A549 (cell line): ENCODE results near the gene ZNF618. TPM values are rescaled to one million over a fixed set of nuclear protein-coding genes. Genes with fewer than 3 reads are reported as not detected.

Experiments used
- ATAC-seq, 2 experiments: fragments of 200-7000 bp in 1 of 2; fragments of >200 bp in 1 of 2; cut with Nextera tagmentation in 1 of 2; cut with Tn5 transposase in 1 of 2; 3 replicates each; pipeline versions ENCODE4 v1.8.0 to v1.9.1; 2018 to 2020; ENCODE audit warnings: mild to moderate bottlenecking in 1 of 2, moderate library complexity in 1 of 2
- CTCF ChIA-PET: fragments of 300-600 bp; sonication (Branson Sonifier 250); formaldehyde crosslinking; extraction: SDS; loops from one replicate; lab custom pipeline; 2021; ENCODE audit warnings: antibody characterized with exemption, inconsistent platforms; lab: Yijun Ruan, JAX
- POLR2A ChIA-PET: fragments of 350-600 bp; formaldehyde crosslinking; extraction: SDS; loops from one replicate; lab custom pipeline; 2021; ENCODE audit warnings: antibody characterized with exemption, inconsistent platforms; lab: Yijun Ruan, JAX
- DNase-seq, 2 experiments: peaks; one replicate each; pipeline versions ENCODE4 v3.0.0 to v3.0.0-alpha.2; 2011 to 2016; ENCODE audit warnings: low read depth in 1 of 2, low spot score in 1 of 2
- FAIRE-seq: peaks from 2 replicates; lab custom pipeline; 2011; peaks lifted over from hg19 to GRCh38; lab: Jason Lieb, UNC
- H3K27ac ChIP-seq, 2 experiments: fragments of >200 bp; sonication (Bioruptor Twin); formaldehyde crosslinking; 3 replicates each; pipeline ENCODE4 v1.5.1; 2016 to 2017
- H3K4me1 ChIP-seq: fragments of >200 bp; sonication (Bioruptor Twin); formaldehyde crosslinking; 3 replicates; pipeline ENCODE4 v1.6.1; 2016
- H3K4me2 ChIP-seq: fragments of >200 bp; sonication (Bioruptor Twin); formaldehyde crosslinking; 3 replicates; pipeline ENCODE4 v1.6.1; 2016
- H3K4me3 ChIP-seq: fragments of >200 bp; sonication (Bioruptor Twin); formaldehyde crosslinking; 3 replicates; pipeline ENCODE4 v1.5.1; 2016
- H3K9me3 ChIP-seq: fragments of >200 bp; sonication (Bioruptor Twin); formaldehyde crosslinking; 3 replicates; pipeline ENCODE4 v1.6.1; 2016
- BHLHE40 ChIP-seq: IDR thresholded peaks from 2 replicates; pipeline ENCODE4 v1.6.1; 2012; ENCODE audit warnings: low read depth, low read length, inconsistent platforms
- CBX2 ChIP-seq: fragments of 200-600 bp; sonication (generic); IDR thresholded peaks from 2 replicates; pipeline ENCODE4 v1.6.1; 2016; ENCODE audit warnings: low read depth, mild to moderate bottlenecking, borderline replicate concordance
- CHD4 ChIP-seq: fragments of 200-600 bp; sonication (generic); IDR thresholded peaks from 2 replicates; pipeline ENCODE4 v1.6.1; 2016; ENCODE audit warnings: antibody characterized with exemption, mild to moderate bottlenecking, borderline replicate concordance
- EHMT2 ChIP-seq: fragments of 200-600 bp; sonication (generic); IDR thresholded peaks from 2 replicates; pipeline ENCODE4 v1.6.1; 2016; ENCODE audit warnings: antibody characterized with exemption, low read depth, mild to moderate bottlenecking, moderate library complexity
- ELK1 ChIP-seq: fragments of 150-350 bp; IDR thresholded peaks from 2 replicates; pipeline ENCODE4 v1.6.1; 2014; ENCODE audit warnings: low read depth, mild to moderate bottlenecking, low read length
- EP300 ChIP-seq, 2 experiments: fragments of >200 bp; sonication (Bioruptor Twin); formaldehyde crosslinking; IDR thresholded peaks; 2 replicates in 1 of 2; 3 replicates in 1 of 2; pipeline ENCODE4 v1.6.1; 2016 to 2017
- FOSL2 ChIP-seq, 2 experiments: fragments of 450-650 bp in 1 of 2; fragments of >200 bp in 1 of 2; sonication (Bioruptor Twin) in 1 of 2; formaldehyde crosslinking; IDR thresholded peaks; 2 replicates each; pipeline versions ENCODE4 v1.5.0 to v1.6.1; 2016 to 2020; ENCODE audit warnings: mild to moderate bottlenecking in 1 of 2, moderate library complexity in 1 of 2
- FOXS1 ChIP-seq: fragments of 250-450 bp; sonication (Bioruptor Pico); IDR thresholded peaks from 2 replicates; pipeline ENCODE4 v1.5.0; 2020; ENCODE audit warnings: mild to moderate bottlenecking, moderate library complexity
- HEYL ChIP-seq: fragments of 250-450 bp; sonication (Bioruptor Pico); IDR thresholded peaks from 2 replicates; pipeline ENCODE4 v1.8.0; 2021; ENCODE audit warnings: mild to moderate bottlenecking, moderate library complexity
- HMGXB4 ChIP-seq: fragments of 250-450 bp; sonication (Bioruptor Pico); IDR thresholded peaks from 2 replicates; pipeline ENCODE4 v1.5.0; 2021; ENCODE audit warnings: mild to moderate bottlenecking, moderate library complexity, borderline replicate concordance
- KDM1A ChIP-seq: fragments of 200-600 bp; sonication (generic); IDR thresholded peaks from 2 replicates; pipeline ENCODE4 v1.6.1; 2016; ENCODE audit warnings: low read depth, mild to moderate bottlenecking
- MAX ChIP-seq: IDR thresholded peaks from 2 replicates; pipeline ENCODE4 v1.6.1; 2012
- MYC ChIP-seq: IDR thresholded peaks from 2 replicates; pipeline ENCODE4 v1.6.1; 2012; ENCODE audit warnings: mild to moderate bottlenecking, inconsistent platforms, low read length, improper control_type of control experiment, borderline replicate concordance
- NR3C1 ChIP-seq: fragments of >200 bp; sonication (Bioruptor Twin); formaldehyde crosslinking; IDR thresholded peaks from 3 replicates; pipeline ENCODE4 v1.6.1; 2017
- PHF8 ChIP-seq: fragments of 200-600 bp; sonication (generic); IDR thresholded peaks from 2 replicates; pipeline ENCODE4 v1.6.1; 2016; ENCODE audit warnings: low read depth, mild to moderate bottlenecking, antibody characterized with exemption, moderate library complexity, borderline replicate concordance
- POLR2A ChIP-seq: IDR thresholded peaks from 2 replicates; pipeline ENCODE4 v1.6.1; 2012; ENCODE audit warnings: mild to moderate bottlenecking, low read length
- RAD21 ChIP-seq, 2 experiments: fragments of >200 bp in 1 of 2; sonication (Bioruptor Twin) in 1 of 2; formaldehyde crosslinking in 1 of 2; IDR thresholded peaks in 1 of 2; conservative IDR thresholded peaks in 1 of 2; 2 replicates in 1 of 2; 3 replicates in 1 of 2; pipeline ENCODE4 v1.6.1; 2012 to 2018; ENCODE audit warnings: inconsistent platforms in 1 of 2
- RARB ChIP-seq: fragments of 250-450 bp; sonication (Bioruptor Pico); IDR thresholded peaks from 2 replicates; pipeline ENCODE4 v1.8.0; 2021; ENCODE audit warnings: mild to moderate bottlenecking, moderate library complexity
- RNF2 ChIP-seq: fragments of 200-600 bp; sonication (generic); IDR thresholded peaks from 2 replicates; pipeline ENCODE4 v1.6.1; 2016; ENCODE audit warnings: low read depth, mild to moderate bottlenecking, antibody characterized with exemption, moderate library complexity, borderline replicate concordance
- TFCP2L1 ChIP-seq: fragments of 250-450 bp; sonication (Bioruptor Pico); IDR thresholded peaks from 2 replicates; pipeline ENCODE4 v1.5.0; 2021; ENCODE audit warnings: mild to moderate bottlenecking
- ZNF302 ChIP-seq: fragments of 250-450 bp; sonication (Bioruptor Pico); IDR thresholded peaks from 2 replicates; pipeline ENCODE4 v1.9.0; 2021; ENCODE audit warnings: inconsistent platforms, mild to moderate bottlenecking, moderate library complexity
- WGBS: methylation state at CpG from one replicate; pipeline ENCODE4 v1.1.6; 2017; ENCODE audit errors: missing lambda C conversion rate; 5-methylcytosine and 5-hydroxymethylcytosine counted together
- polyA plus RNA-seq, 4 experiments: library from polyadenylated mRNA; depleted of rRNA in 3 of 4; stranded (reverse); fragments of >200 nt; fragmentation: RNase III in 1 of 4; extraction: RNeasy Plus Mini Kit Qiagen cat#74134 plus additional on column Dnase treatment in 1 of 4; gene quantifications; 2 replicates in 3 of 4; 3 replicates in 1 of 4; pipeline ENCODE4 v1.2.3, GENCODE V29; 2011 to 2017
- TF ChIP-seq, protein P1 (sequence below): fragments of >200 bp; sonication (Bioruptor Twin); formaldehyde crosslinking; IDR thresholded peaks from 3 replicates; pipeline ENCODE4 v1.6.1; 2016
- TF ChIP-seq, protein P2 (sequence below): fragments of >200 bp; sonication (Bioruptor Twin); formaldehyde crosslinking; IDR thresholded peaks from 3 replicates; pipeline ENCODE4 v1.5.1; 2016

Gene ZNF618
- polyA plus RNA-seq, 2 of the 4 experiments (the other 2 are of a cell fraction) = 9.0 to 10.0 TPM

DNA sequence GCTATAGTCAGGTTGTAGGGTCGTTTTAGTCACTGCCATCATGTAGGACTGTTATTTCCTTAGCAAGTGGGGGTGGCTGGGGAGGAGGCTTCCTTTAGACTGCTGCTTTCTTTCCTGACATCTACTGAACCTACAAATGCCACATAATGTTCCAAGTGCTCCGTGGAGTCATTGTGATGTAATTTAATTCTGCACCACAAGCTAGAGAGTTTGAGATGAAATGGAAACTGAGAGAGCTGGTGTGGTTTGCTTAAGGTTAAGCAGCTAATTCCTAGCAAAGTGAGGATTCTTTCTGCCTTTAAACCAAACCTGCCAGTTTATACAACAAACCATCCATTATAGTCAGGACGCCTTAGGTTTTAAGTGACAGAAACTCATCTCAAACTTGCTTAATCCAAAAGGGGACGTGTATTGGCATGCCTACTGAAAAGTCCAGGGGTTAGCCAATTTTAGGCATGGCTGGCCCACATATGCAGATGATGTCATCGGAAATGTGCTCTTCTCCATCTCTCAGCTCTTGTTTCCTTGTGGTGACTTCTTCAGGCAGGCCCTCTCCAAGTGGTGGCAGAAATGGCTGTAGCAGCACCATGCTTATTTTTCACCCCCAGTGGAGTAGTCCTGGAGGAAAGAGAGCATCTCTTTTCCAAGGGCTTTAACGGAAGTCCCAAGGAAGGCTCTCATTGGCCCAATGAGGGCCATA is 30.5 kb downstream of the ZNF618 start:
- DNase-seq (no peak), FAIRE-seq (no peak), ATAC-seq (no peak)
- WGBS = 83% methylated on average over 6 of the region's 6 CpGs
- no peak for TF ChIP-seq RARB (CRISPR knock-in tag)
- TF ChIP-seq EHMT2 = no peak
- no peak overlapping the region for H3K4me2 ChIP-seq
- no peaks in the 10 kb centered on the region for H3K4me1 ChIP-seq
- POLR2A ChIA-PET = no interaction called here
- H3K4me3 ChIP-seq = no peak overlapping the region
- CTCF ChIA-PET = interaction anchor here (1.0 to 1.4 kb wide), 2 partner anchors 9 to 15 kb away, joined by 4 to 6 read pairs; no protein-coding TSS in a partner anchor
- no peaks in the 10 kb centered on the region for H3K9me3 ChIP-seq
- H3K27ac ChIP-seq = no peak overlapping the region

DNA sequence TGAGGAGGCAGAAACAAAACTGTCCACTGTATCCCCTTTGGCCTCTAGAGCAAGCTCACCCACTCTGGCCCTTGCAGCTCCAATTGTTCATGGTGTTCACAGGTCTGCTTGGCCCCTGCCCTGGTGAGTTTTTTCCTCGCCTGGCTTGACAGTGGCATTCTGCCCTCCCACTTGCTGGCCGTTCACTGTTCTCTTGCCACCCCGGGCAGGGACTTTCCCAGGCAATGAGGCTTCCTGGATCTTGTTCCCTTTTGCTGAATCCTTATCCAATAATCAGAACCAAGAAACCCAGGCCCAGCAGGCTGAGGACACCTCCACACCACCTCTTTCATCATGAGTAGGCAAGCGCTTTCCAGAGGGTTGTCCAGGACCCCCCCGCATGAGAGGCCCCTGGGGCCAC is 31.2 kb downstream of the ZNF618 start:
- TF ChIP-seq BHLHE40 = no peak
- TF ChIP-seq HMGXB4 = no peak
- TF ChIP-seq POLR2A = no peak
- H3K27ac ChIP-seq = no peak overlapping the region
- WGBS = 94% methylated on average over 5 of the region's 5 CpGs
- no peak for DNase-seq
- ATAC-seq = no peak
- no peak overlapping the region for H3K4me2 ChIP-seq
- ChIA-PET POLR2A (no interaction called here), CTCF (no interaction called here)
- H3K4me3 ChIP-seq = no peak overlapping the region
- no peaks in the 10 kb centered on the region for H3K9me3 ChIP-seq
- no peak for FAIRE-seq
- no peaks in the 10 kb centered on the region for H3K4me1 ChIP-seq

DNA sequence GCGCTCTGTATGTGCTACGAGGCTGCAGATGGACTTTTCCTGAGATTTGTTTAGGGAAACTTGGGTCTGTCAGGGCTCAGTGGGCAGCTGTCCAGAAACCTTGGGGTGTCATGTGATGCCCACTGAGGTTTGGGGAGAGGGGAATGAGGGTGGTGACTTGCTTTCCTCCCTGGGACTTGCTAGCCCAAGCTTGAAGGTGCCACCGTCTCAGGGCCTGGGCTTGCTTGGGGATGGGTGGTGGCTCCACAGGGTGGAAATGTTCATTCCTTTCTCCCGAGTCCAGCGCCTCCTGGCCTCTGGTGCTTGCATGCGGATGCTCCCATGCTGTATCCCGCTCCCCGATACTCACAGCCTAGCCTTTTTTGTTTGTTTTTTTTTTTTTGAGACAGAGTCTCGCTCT is 33.3 kb downstream of the ZNF618 start:
- no peak for DNase-seq
- TF ChIP-seq CHD4 (no peak), ELK1 (no peak), EP300 (IDR thresholded peaks at IDR 0.05) (no peak)
- TF ChIP-seq, all 56 proteins: peak for 0
- H3K9me3 ChIP-seq = no peaks in the 10 kb centered on the region
- 94% methylated on average over 9 of the region's 9 CpGs for WGBS
- ATAC-seq = no peak
- no peak overlapping the region for H3K4me3 ChIP-seq
- no peaks in the 10 kb centered on the region for H3K4me1 ChIP-seq
- no peak for FAIRE-seq
- ChIA-PET POLR2A (no interaction called here), CTCF (no interaction called here)
- no peak overlapping the region for H3K4me2 ChIP-seq
- no peak overlapping the region for H3K27ac ChIP-seq

GRCh38 chr9:113910036-113910639 is 34.0 kb downstream of the ZNF618 start:
- Histone ChIP-seq H3K4me3 (no peak overlapping the region), H3K4me1 (no peaks in the 10 kb centered on the region), H3K27ac (no peak overlapping the region), H3K4me2 (no peak overlapping the region), H3K9me3 (no peaks in the 10 kb centered on the region)
- no peak for ATAC-seq
- no peak for DNase-seq
- FAIRE-seq = no peak
- CTCF ChIA-PET = interaction anchor here (1.5 kb wide), 1 partner anchor 9 kb away, joined by 4 read pairs; no protein-coding TSS in a partner anchor
- POLR2A ChIA-PET = no interaction called here
- WGBS = 94% methylated on average over 11 of the region's 11 CpGs
- TF ChIP-seq FOXS1 (CRISPR knock-in tag) (no peak), NR3C1 (no peak), HEYL (CRISPR knock-in tag) (no peak), PHF8 (no peak), CBX2 (no peak), TFCP2L1 (CRISPR knock-in tag) (no peak), FOSL2 (IDR thresholded peaks at IDR 0.05) (no peak), FOSL2 (CRISPR knock-in tag; IDR thresholded peaks at IDR 0.05) (no peak), RNF2 (no peak), KDM1A (no peak), ZNF302 (no peak), MAX (no peak), RAD21 (conservative IDR thresholded peaks at IDR 0.05 in 1 of 2, IDR thresholded peaks at IDR 0.05 in 1 of 2) (no peak), MYC (no peak)
- TF ChIP-seq, protein P1, sequence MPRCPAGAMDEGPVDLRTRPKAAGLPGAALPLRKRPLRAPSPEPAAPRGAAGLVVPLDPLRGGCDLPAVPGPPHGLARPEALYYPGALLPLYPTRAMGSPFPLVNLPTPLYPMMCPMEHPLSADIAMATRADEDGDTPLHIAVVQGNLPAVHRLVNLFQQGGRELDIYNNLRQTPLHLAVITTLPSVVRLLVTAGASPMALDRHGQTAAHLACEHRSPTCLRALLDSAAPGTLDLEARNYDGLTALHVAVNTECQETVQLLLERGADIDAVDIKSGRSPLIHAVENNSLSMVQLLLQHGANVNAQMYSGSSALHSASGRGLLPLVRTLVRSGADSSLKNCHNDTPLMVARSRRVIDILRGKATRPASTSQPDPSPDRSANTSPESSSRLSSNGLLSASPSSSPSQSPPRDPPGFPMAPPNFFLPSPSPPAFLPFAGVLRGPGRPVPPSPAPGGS = no peak
- TF ChIP-seq, protein P2, sequence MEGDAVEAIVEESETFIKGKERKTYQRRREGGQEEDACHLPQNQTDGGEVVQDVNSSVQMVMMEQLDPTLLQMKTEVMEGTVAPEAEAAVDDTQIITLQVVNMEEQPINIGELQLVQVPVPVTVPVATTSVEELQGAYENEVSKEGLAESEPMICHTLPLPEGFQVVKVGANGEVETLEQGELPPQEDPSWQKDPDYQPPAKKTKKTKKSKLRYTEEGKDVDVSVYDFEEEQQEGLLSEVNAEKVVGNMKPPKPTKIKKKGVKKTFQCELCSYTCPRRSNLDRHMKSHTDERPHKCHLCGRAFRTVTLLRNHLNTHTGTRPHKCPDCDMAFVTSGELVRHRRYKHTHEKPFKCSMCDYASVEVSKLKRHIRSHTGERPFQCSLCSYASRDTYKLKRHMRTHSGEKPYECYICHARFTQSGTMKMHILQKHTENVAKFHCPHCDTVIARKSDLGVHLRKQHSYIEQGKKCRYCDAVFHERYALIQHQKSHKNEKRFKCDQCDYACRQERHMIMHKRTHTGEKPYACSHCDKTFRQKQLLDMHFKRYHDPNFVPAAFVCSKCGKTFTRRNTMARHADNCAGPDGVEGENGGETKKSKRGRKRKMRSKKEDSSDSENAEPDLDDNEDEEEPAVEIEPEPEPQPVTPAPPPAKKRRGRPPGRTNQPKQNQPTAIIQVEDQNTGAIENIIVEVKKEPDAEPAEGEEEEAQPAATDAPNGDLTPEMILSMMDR = no peak
